HG03575 (cell line): Measurements from ENCODE around the gene UFM1.

Experiments
- ATAC-seq: cut with Tn5 transposase; IDR thresholded peaks from one replicate; pipeline ENCODE4 v1.9.1; 2021; ENCODE audit not compliant: unreplicated experiment, insufficient number of reproducible peaks, low FRiP score; ENCODE audit errors: extremely low read depth

The UFM1 gene

GRCh38 chr13:38401276-38401675 is 51.6 kb downstream of the UFM1 start:
- ATAC-seq: no peak

- no peak for ATAC-seq
Measured at GRCh38 chr13:38405216-38405615, 55.6 kb downstream of the UFM1 start.

- ATAC-seq: no peak
Measured at GRCh38 chr13:38409771-38410170, 60.1 kb downstream of the UFM1 start.

GRCh38 chr13:38412266-38412665 is 62.6 kb downstream of the UFM1 start:
- no peak for ATAC-seq
